SK-N-SH treated with all-trans-retinoic acid at 6 μM for 48 hours (cell line): ENCODE measurements around the gene ZNF541.

Experiments
- ATAC-seq: fragments of 200-7000 bp; cut with Tn5 transposase; 3 replicates; pipeline ENCODE4 v1.9.1; 2020; ENCODE audit warnings: mild to moderate bottlenecking, moderate library complexity
- ARNTL ChIP-seq: fragments of 450-650 bp; formaldehyde crosslinking; IDR thresholded peaks from 2 replicates; pipeline ENCODE4 v1.5.0; 2020; ENCODE audit warnings: low read depth, mild to moderate bottlenecking, moderate library complexity, borderline replicate concordance
- BACH2 ChIP-seq: fragments of 250-450 bp; sonication (Bioruptor Pico); IDR thresholded peaks from 2 replicates; pipeline ENCODE4 v1.9.0; 2021; ENCODE audit warnings: mild to moderate bottlenecking, borderline replicate concordance
- CREB5 ChIP-seq: fragments of 250-450 bp; sonication (Bioruptor Pico); IDR thresholded peaks from 2 replicates; pipeline ENCODE4 v1.5.1; 2020; ENCODE audit warnings: low read depth, mild to moderate bottlenecking, moderate library complexity
- CSDC2 ChIP-seq: fragments of 250-450 bp; sonication (Bioruptor Pico); IDR thresholded peaks from 2 replicates; pipeline ENCODE4 v1.5.0; 2020; ENCODE audit warnings: mild to moderate bottlenecking, moderate library complexity
- CSRNP3 ChIP-seq: fragments of 250-450 bp; sonication (Bioruptor Pico); IDR thresholded peaks from 2 replicates; pipeline ENCODE4 v1.5.1; 2021; ENCODE audit warnings: mild to moderate bottlenecking, moderate library complexity
- GLIS3 ChIP-seq: fragments of 250-450 bp; sonication (Bioruptor Pico); IDR thresholded peaks from 2 replicates; pipeline ENCODE4 v1.5.0; 2020; ENCODE audit warnings: mild to moderate bottlenecking, moderate library complexity
- ISL1 ChIP-seq: fragments of 250-450 bp; sonication (Bioruptor Pico); IDR thresholded peaks from 2 replicates; pipeline ENCODE4 v2.1.2; 2022; ENCODE audit warnings: mild to moderate bottlenecking, moderate library complexity
- OSR1 ChIP-seq: fragments of 250-450 bp; sonication (Bioruptor Pico); IDR thresholded peaks from 2 replicates; pipeline ENCODE4 v1.8.0; 2022; ENCODE audit warnings: moderate library complexity, mild to moderate bottlenecking, inconsistent platforms
- PATZ1 ChIP-seq: fragments of 250-450 bp; sonication (Bioruptor Pico); IDR thresholded peaks from 2 replicates; pipeline ENCODE4 v1.8.0; 2020; ENCODE audit warnings: mild to moderate bottlenecking, moderate library complexity, borderline replicate concordance
- POU6F1 ChIP-seq: fragments of 250-450 bp; sonication (Bioruptor Pico); IDR thresholded peaks from 2 replicates; pipeline ENCODE4 v1.8.0; 2021; ENCODE audit warnings: low read depth, mild to moderate bottlenecking, moderate library complexity, borderline replicate concordance
- PPARA ChIP-seq: fragments of 250-450 bp; sonication (Bioruptor Pico); IDR thresholded peaks from 2 replicates; pipeline ENCODE4 v1.5.0; 2020; ENCODE audit warnings: mild to moderate bottlenecking, borderline replicate concordance
- RARB ChIP-seq: fragments of 250-450 bp; sonication (Bioruptor Pico); IDR thresholded peaks from 2 replicates; pipeline ENCODE4 v1.8.0; 2021; ENCODE audit warnings: mild to moderate bottlenecking, moderate library complexity
- SNAI2 ChIP-seq: fragments of 250-450 bp; sonication (Bioruptor Pico); IDR thresholded peaks from 2 replicates; pipeline ENCODE4 v1.5.0; 2020; ENCODE audit warnings: mild to moderate bottlenecking, moderate library complexity
- TCF4 ChIP-seq: fragments of 250-450 bp; sonication (Bioruptor Pico); IDR thresholded peaks from 2 replicates; pipeline ENCODE4 v1.8.0; 2021; ENCODE audit warnings: mild to moderate bottlenecking, moderate library complexity, borderline replicate concordance
- TOX ChIP-seq: fragments of 250-450 bp; sonication (Bioruptor Pico); IDR thresholded peaks from 2 replicates; pipeline ENCODE4 v1.8.0; 2021; ENCODE audit warnings: mild to moderate bottlenecking, moderate library complexity, borderline replicate concordance
- TSHZ2 ChIP-seq: fragments of 250-450 bp; sonication (Bioruptor Pico); IDR thresholded peaks from 2 replicates; pipeline ENCODE4 v1.5.0; 2020; ENCODE audit warnings: mild to moderate bottlenecking, moderate library complexity
- ZC3H10 ChIP-seq: fragments of 250-450 bp; sonication (Bioruptor Pico); IDR thresholded peaks from 2 replicates; pipeline ENCODE4 v1.5.1; 2021; ENCODE audit warnings: mild to moderate bottlenecking, moderate library complexity
- ZFP3 ChIP-seq: fragments of 250-450 bp; sonication (Bioruptor Pico); IDR thresholded peaks from 2 replicates; pipeline ENCODE4 v1.5.0; 2020; ENCODE audit warnings: mild to moderate bottlenecking, moderate library complexity
- ZFP30 ChIP-seq: fragments of 450-650 bp; formaldehyde crosslinking; IDR thresholded peaks from 2 replicates; pipeline ENCODE4 v1.5.0; 2022; ENCODE audit warnings: mild to moderate bottlenecking, moderate library complexity
- ZNF565 ChIP-seq: fragments of 450-650 bp; formaldehyde crosslinking; conservative IDR thresholded peaks from 2 replicates; pipeline ENCODE4 v1.5.0; 2020; ENCODE audit warnings: low read depth, mild to moderate bottlenecking, moderate library complexity
- ZNF70 ChIP-seq: fragments of 450-650 bp; formaldehyde crosslinking; IDR thresholded peaks from 2 replicates; pipeline ENCODE4 v1.5.0; 2020; ENCODE audit warnings: mild to moderate bottlenecking, moderate library complexity
- ZNF8 ChIP-seq: fragments of 450-650 bp; formaldehyde crosslinking; IDR thresholded peaks from 2 replicates; pipeline ENCODE4 v1.5.0; 2020; ENCODE audit warnings: mild to moderate bottlenecking, moderate library complexity

ZNF541 gene

GRCh38 chr19:47549261-47549862 is 23.6 kb downstream of the ZNF541 start:
- TF ChIP-seq OSR1 (CRISPR knock-in tag) (no peak), CREB5 (CRISPR knock-in tag) (no peak), ARNTL (CRISPR knock-in tag) (no peak), TCF4 (CRISPR knock-in tag) (no peak), POU6F1 (CRISPR knock-in tag) (no peak), PPARA (CRISPR knock-in tag) (no peak), CSRNP3 (CRISPR knock-in tag) (no peak)
- ATAC-seq = no peak

- no peak for ATAC-seq
- TF ChIP-seq POU6F1 (CRISPR knock-in tag) = no peak
- no peak for TF ChIP-seq ZNF565 (CRISPR knock-in tag)
- TF ChIP-seq OSR1 (CRISPR knock-in tag) = no peak
- no peak for TF ChIP-seq CSRNP3 (CRISPR knock-in tag)
- no peak for TF ChIP-seq TOX (CRISPR knock-in tag)
- no peak for TF ChIP-seq ZNF70
- TF ChIP-seq GLIS3 (CRISPR knock-in tag) = no peak
- TF ChIP-seq SNAI2 (CRISPR knock-in tag) = no peak
- no peak for TF ChIP-seq ZC3H10
- no peak for TF ChIP-seq CSDC2 (CRISPR knock-in tag)
- no peak for TF ChIP-seq ZNF8 (CRISPR knock-in tag)
- TF ChIP-seq ZFP30 (CRISPR knock-in tag) = no peak
- no peak for TF ChIP-seq RARB (CRISPR knock-in tag)
- TF ChIP-seq TCF4 (CRISPR knock-in tag) = no peak
- TF ChIP-seq BACH2 (CRISPR knock-in tag) = no peak
- no peak for TF ChIP-seq TSHZ2
- TF ChIP-seq CREB5 (CRISPR knock-in tag) = no peak
- no peak for TF ChIP-seq ISL1 (CRISPR knock-in tag)
- TF ChIP-seq ZFP3 (CRISPR knock-in tag) = no peak
- no peak for TF ChIP-seq PATZ1 (CRISPR knock-in tag)
Measured at GRCh38 chr19:47547199-47547598, 25.7 kb downstream of the ZNF541 start.
